GM19397 (cell line): ENCODE results near the gene FAM13B.
"Not testable (repeated sequence)": the region's sequence is repeated elsewhere in the genome, so short reads cannot be mapped to it uniquely, and the experiment has no call there.

ENCODE experiments used
- ATAC-seq: cut with Tn5 transposase; IDR thresholded peaks from one replicate; pipeline ENCODE4 v1.9.1; 2021; ENCODE audit warnings: mild to moderate bottlenecking, moderate library complexity; ENCODE audit not compliant: unreplicated experiment

FAM13B gene

DNA sequence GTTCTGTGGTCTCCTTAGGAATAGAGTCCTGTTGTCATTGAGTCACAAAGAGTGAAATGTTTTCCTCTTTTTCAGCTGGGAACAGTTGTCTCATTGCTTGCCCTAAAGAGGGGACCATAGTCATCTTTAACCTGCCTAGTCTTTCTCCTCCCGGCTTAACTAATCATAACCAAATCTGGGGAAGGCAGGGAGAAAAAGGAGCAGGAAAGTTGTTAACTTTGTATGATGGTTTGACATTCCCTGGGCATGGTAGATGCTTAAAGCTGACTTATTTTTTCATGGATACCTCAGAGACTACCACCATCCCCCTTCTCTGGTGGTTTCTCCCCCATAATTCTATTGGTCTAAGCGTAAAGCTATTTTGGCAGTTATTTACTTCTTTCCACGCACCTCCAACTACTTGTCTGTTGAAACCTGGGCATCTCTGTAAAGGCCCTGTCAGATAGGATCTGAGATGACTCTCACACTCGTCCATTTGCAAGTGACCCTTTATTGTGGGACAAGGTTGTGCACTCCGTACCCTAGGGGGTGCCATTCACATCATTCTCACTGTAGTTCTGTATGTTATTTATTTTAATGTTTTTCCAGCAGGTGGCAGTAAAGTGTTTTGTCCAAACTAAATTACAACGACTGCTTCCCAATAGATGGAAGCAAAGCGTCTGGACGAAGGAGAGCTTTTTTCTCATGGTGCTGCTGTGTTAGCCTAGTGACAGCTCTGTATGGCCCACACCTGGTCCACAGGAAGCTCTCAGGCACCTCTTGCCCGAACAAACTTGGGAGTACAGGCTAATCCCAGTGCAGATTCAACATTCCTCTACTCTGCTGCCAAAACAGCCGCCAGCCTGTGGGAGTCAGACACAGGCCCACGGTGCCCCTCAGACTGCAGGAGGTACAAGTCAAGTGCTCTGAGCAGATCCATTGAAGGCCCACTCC is 3.0 kb upstream of the FAM13B start:
- no peak for ATAC-seq

DNA sequence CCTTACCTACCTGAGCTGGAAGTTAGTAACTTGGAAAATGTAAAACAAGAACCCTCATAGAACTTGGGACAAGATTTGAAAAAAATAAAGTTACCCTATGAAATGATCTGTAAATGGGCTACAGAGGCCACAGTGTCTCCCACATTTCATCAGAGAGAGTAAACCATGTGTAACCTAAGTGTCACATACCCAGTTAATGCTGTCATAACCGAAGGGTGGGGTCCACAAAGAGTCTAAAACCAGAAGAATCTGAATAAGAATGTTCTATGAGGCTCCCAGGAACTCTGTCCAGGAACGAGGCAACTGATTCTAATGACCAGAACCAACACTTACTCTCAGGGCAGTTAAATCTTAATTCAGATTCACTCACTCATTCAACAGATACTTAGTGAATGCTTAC is 1.0 kb upstream of the FAM13B start:
- no peak for ATAC-seq

DNA sequence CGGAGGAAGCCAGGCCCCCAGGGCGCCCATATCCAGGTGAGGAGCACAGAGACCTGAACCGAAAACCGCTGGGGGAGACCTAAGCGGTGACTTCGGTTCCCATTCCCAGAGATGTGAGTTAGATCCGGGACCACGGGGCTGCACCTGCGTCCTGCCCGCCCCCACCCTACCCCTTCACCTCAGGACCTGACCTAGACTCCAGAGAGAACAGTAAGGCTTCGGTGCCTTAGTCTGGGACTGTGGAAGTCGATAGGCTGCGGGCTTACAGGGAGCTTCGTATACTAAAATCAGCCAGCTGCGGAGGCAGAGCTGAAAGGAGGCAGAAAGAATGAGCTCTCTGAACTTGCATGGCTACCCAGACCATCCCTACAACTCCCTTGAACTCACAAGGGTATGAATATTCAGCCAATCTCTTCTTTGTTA is 518 bp upstream of the FAM13B start:
- no peak for ATAC-seq

DNA sequence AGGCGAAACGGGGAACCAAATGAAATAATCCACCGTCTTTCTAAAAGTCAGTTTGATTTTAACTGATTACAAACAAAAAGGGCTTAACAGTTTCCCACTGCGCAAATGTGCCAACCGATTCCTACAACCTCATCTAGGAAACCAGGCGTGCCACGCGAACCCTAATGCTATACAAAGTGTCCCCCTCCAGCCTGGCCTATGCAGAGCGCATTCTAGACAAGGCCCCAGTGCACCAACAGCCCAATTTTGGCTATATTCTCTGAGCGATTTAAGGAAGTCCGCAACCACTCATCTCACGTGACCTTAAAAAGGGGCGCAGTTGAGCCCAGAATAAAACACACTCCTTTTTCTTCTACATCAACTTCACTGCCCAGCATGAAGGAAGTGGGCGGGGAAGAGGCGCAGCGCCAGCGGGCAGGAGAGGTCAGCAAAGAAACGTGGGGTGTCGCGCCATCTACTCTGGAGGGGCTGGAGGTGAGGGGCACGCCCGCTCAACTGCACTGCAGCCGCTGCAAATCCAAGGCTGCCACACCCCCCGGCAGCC is 779 bp downstream of the FAM13B start:
- peak; percentile 49 for ATAC-seq

GRCh38 chr5:138029944-138030343 is 2.9 kb downstream of the FAM13B start:
- ATAC-seq: no peak

GRCh38 chr5:138029501-138029900 is 3.4 kb downstream of the FAM13B start:
- ATAC-seq: no peak

GRCh38 chr5:138028971-138029365 is 3.9 kb downstream of the FAM13B start:
- ATAC-seq: no peak

DNA sequence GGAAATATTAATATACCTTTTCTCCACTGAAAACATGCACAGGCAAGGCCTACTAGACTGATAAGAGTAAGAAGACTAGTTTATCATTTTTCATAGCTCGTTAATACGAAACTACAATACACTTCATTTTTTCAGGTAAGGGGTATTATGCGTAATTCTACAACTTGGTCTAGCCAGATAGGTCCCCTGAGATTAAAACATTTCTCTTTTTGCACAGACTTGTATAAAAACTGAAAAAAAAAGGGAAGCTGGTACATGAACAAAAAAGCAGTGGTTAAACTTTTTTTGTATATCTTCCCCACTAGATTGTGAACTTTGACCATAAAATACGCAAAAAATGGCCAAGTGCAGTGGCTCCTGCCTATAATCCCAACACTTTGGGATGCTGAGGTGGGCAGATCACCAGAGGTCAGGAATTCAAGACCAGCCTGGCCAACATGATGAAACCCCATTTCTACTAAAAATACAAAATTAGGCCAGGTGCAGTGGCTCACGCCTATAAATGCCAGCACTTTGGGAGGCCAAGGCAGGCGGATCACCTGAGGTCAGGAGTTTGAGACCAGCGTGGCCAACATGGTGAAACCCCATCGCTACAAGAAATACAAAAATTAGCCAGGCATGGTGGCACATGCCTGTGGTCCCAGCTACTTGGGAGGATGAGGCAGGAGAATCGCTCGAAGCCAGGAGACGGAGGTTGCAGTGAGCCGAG is 4.5 kb downstream of the FAM13B start:
- ATAC-seq: not testable (repeated sequence)

- not testable (repeated sequence) for ATAC-seq
Observed at GRCh38 chr5:138026793-138027192, 6.1 kb downstream of the FAM13B start.

- no peak for ATAC-seq
Observed at GRCh38 chr5:138025285-138025684, 7.6 kb downstream of the FAM13B start.

- ATAC-seq: no peak
Observed at GRCh38 chr5:138024117-138024516, 8.8 kb downstream of the FAM13B start.

DNA sequence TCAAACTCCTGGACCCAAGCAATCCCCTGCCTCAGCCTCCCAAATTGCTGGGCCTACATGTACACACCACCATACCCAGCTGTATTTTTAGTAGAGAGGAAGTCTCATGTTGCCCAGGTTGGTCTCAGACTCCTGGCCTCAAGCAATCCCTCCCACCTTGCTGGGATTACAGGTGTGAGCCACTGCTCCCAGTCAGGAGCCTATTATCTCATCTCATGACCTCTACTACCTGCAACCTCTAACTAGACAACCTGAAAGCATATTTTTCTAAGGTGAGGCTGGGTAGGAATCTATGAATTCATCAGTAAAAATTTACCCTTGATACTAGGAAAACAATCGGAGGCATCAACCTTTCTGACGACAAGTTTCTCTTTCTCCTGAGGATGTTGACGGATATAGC is 10.0 kb downstream of the FAM13B start:
- ATAC-seq: no peak

DNA sequence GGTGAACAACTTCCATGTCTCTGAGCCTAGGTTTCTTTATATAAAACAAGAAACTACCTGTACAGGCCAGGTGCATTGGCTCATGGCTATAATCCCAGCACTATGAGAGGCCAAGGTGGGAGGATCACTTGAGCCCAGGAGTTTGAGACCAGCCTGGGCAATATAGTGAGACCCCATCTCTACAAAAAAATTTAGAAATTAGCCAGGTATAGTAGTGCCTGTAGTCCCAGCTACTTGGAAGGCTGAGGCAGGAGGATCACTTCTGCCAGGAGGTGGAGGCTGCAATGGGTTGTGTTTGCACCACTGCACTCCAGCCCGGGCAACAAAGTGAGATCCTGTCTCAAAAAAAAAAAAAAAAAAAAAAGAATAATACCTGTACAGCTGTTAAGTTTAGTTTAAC is 11.1 kb downstream of the FAM13B start:
- ATAC-seq: no peak

GRCh38 chr5:138018849-138019248 is 14.0 kb downstream of the FAM13B start:
- ATAC-seq: no peak

- ATAC-seq: no peak
Observed at GRCh38 chr5:138015916-138016315, 17.0 kb downstream of the FAM13B start.

DNA sequence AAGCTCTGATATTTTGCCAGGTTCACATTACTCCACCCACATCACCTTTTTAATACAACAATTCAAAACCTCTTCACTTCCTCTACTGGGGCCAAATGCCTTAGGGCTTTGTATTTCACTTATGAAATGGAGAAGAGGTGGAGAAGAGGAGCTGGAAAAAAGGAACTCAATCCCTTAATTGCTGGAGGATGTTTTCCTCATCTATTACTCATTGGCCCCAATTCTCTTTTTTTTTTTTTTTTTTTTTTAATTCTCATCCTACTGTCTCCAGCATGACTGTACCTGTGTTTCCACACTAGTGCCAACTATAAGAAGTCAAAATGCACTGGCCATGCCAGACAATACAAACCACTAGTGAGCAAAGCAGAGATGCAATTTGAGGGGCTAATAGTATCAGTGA is 20.9 kb downstream of the FAM13B start:
- ATAC-seq: no peak

GRCh38 chr5:138000102-138000723 is 32.7 kb downstream of the FAM13B start:
- no peak for ATAC-seq

GRCh38 chr5:137997726-137998213 is 35.1 kb downstream of the FAM13B start:
- peak; percentile 57 for ATAC-seq

DNA sequence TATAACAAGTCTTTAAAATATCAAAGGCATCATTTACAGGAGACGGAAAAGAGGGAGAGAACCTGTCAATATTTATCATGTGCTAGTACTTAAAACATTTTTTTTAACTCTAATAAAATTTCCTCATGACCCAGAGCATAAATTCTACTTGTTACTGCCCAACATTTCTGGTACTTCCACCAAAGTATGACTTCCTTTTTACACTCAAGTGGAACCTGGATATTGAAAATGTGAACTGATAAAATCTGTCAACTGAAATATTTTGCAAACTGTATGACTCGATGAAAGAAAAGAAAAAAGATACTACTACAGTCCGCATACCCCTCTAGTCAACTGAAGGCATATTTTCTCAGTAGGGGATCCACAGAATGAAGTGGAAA is 37.1 kb downstream of the FAM13B start:
- no peak for ATAC-seq

DNA sequence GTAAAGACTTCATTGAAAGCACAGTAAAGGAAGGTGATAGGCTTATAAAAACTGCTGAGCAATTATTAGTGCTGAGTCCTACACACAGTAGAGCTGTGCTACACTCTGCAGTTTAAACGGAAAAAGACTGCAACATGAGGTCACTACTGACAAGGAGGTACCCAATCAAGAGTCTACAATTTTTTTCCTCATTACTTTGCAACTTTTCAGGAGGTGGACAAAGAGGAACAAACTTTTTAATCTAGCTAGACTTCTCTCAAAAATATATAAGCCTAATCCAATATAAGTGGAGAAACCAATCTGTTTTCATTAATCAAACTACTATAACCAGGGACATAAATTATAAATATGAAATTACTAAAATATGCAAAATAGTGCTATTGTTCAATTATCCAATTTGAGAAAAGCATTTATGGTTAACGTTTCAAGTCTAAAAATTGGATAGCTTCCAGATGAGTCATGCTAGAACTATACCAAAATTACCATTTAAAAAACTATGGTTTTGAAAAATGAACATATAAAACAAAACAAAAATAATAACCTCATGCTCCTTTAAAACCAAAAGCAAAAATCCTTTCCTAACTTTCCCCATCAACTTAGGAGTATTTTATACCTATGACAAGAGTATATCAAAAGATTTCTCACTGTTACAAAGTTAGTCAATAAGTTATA is 37.7 kb downstream of the FAM13B start:
- no peak for ATAC-seq

DNA sequence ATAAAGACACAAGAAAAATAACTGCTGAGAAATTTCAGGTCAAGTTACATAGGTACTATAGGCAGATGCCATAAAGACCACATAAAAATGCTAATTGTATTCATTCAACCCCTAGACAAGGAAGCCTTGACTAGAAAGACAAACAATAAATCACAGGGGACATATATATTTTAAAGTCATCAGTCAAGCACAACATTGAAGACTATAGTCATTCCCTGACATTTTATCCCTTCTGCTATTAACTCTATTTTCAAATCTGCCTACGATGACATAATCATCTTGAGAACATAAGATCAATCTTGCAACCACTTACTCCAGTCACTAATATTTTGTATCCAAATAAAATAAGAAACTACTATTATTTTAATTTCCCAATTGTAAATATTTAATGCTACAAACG is 38.3 kb downstream of the FAM13B start:
- ATAC-seq: no peak
